Epithelial cell of proximal tubule (primary cell): ENCODE results near the gene CIBAR2. TPM values are rescaled to one million over a fixed set of nuclear protein-coding genes. Genes with fewer than 3 reads are reported as not detected.

Source experiments
- DNase-seq: peaks from one replicate; pipeline ENCODE4 v3.0.0-alpha.2; 2011; ENCODE audit warnings: low read depth
- H3K4me3 ChIP-seq: 2 replicates; pipeline ENCODE4 v1.5.1; 2011; ENCODE audit warnings: low read depth, mild to moderate bottlenecking, low read length
- total RNA-seq: library from RNA; depleted of rRNA; stranded (reverse); fragments of >200 nt; gene quantifications from 2 replicates; pipeline ENCODE4 v1.2.3, GENCODE V29; 2015
- TF ChIP-seq, protein P1 (sequence below): conservative IDR thresholded peaks from 2 replicates; pipeline ENCODE4 v1.5.1; 2012; ENCODE audit warnings: low read depth, mild to moderate bottlenecking, low read length

The CIBAR2 gene
- total RNA-seq: not detected in 2 replicates

DNA sequence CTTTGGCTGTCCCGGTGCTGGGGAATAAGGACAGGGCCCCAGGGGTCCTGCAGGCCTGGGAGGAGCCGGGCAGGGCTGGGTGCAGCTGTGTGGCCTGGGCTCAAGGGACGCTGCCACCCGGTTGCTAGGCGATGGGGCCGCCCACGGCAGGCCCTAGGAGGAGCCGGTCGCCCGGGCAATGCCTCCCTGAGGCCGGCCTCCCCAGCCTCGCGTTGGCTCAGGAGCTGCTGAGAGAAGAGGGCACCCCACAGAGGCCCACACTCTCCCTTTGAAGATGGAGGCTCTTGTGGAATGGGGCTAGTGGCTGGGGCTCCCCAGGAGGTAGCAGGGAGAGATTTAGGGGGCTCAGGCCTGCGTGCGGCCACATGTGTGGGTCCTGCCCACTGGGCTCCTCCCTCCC, at the start of gene CIBAR2:
Gene CIBAR2, minus strand, starts transcription at position 109 of the 400 bp plus-strand sequence. CDS start 120 bp downstream, outside the sequence.
- DNase-seq: no peak
- TF ChIP-seq, protein P1, sequence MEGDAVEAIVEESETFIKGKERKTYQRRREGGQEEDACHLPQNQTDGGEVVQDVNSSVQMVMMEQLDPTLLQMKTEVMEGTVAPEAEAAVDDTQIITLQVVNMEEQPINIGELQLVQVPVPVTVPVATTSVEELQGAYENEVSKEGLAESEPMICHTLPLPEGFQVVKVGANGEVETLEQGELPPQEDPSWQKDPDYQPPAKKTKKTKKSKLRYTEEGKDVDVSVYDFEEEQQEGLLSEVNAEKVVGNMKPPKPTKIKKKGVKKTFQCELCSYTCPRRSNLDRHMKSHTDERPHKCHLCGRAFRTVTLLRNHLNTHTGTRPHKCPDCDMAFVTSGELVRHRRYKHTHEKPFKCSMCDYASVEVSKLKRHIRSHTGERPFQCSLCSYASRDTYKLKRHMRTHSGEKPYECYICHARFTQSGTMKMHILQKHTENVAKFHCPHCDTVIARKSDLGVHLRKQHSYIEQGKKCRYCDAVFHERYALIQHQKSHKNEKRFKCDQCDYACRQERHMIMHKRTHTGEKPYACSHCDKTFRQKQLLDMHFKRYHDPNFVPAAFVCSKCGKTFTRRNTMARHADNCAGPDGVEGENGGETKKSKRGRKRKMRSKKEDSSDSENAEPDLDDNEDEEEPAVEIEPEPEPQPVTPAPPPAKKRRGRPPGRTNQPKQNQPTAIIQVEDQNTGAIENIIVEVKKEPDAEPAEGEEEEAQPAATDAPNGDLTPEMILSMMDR: no peak
- no peak within 1 kb of the TSS for H3K4me3 ChIP-seq

DNA sequence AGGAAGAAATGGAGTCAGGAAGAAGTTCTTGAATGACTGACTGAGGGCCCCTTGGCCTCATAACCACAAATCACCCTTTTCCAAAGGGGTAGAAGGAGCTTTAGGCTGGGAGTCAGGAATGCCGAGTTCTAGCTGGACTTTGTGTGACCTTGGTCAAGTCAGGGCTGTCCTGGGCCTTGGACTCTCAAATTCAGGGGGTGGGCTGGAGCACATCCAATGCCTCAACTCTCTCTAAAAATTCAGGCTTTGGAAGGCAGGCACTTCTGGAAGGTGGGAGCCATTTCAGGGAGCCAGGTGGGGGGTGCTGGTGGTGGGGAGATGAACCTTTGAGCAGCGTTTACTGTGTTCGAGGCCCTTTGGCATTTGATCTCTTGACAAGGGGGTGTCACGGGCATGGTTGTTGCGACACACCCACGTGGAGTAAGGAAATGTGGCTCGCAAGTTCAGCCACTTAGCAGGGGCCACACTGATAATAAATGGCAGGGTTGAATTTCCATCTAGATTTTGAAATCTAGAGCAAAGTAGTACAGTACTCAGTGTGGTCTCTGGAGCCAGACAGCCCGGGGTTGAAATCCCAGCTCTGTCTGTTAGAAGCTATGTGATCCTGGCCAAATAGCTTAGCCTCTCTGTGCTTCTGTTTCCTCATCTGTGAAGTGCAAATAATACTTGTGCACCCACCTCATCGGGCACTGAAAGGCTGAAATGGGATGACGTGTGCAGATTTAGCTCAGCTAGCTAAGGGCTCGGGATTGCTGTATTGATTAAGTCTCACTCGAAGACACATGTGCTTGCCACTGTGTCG, 47.1 kb upstream of the CIBAR2 start:
- DNase-seq: no peak
- TF ChIP-seq, protein P1: no peak
- H3K4me3 ChIP-seq: no peak overlapping the region

DNA sequence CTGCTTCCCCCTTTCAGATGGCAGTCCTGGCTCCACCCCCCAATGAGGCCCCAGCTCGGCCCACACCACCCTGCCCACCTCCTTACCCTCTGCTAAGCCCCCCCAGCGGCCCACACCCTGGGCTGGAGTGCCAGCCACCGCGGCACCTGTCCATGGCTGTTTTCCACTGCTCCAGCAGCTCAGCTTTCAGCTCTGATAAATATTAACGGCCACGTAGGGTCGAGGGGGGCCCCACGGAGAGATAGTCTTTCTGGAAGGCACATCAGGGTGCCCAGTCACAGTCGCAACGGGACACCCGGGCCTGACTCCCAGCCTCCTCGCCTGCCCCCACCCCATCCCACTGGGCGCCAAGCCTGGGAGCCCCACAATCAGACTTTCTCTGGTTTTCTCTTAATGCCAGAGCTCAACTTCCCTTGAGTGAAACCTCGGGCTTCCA, 46.5 kb upstream of the CIBAR2 start:
- TF ChIP-seq, protein P1: no peak
- no peak for DNase-seq
- H3K4me3 ChIP-seq: no peak overlapping the region

DNA sequence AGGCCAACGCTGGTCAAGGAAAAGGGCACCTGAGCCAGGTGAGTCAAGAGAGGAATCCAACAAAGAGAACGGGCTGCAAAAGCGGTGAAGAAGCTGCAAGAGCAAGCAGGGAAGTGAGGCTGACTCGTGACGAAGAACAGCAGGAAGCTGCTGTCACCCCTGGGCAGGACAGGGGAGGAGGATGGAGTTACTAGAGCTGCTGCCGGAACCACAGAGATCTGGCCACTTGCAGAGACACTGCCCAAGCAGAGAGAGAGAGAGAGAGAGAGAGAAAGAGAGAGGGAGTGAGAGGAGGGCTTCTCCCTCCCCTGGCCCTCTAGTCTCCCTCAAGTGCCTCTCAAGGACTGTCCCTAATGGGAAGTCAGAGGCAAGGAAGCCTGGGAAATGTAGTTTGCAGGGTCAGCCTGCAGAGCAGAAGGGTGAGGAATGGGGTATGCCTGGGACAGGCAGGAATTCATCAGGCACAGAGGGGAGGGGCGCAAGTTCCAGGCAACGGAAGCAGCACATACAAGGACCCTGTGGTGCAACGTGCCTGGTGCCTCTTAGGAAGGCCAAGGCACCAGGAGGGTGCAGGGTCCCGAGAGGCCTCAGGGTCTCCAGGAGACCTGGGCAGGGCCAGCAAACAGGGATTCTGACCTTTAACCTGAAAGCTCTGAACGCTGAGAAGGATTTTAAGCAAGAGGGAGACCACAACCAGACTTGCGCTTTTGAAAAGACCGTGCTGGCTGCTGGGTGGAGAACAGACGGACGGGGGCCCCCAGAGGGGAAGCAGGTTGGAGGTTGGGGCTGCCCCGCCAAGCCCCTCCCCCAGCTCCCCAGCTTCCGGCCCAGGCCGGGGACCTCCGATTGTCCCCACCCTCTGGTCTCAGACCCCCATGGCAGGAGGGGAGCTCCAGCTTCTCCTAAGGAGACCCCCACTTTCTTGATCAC, 45.8 kb upstream of the CIBAR2 start:
- DNase-seq: no peak
- H3K4me3 ChIP-seq: no peak overlapping the region
- TF ChIP-seq, protein P1: no peak

DNA sequence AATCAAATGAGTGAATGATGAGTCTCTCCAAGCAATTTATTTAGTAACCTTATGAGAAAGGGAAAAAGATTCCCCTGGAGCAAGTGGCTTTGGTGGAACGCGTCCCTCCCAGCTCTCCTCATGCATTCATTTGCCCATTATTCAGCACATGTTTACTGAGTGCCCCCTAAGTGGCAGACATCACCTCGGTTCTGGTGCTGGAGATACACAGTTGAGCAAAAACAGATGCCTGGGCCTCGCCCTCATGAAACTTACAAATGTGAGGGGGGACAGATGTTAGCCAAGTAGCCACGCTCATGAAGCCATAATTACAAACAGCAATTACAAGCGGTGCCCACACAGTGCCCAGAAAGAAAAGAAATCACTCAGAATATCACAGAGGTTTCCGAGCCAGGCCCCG, 45.1 kb upstream of the CIBAR2 start:
- no peak overlapping the region for H3K4me3 ChIP-seq
- TF ChIP-seq, protein P1: no peak
- no peak for DNase-seq

DNA sequence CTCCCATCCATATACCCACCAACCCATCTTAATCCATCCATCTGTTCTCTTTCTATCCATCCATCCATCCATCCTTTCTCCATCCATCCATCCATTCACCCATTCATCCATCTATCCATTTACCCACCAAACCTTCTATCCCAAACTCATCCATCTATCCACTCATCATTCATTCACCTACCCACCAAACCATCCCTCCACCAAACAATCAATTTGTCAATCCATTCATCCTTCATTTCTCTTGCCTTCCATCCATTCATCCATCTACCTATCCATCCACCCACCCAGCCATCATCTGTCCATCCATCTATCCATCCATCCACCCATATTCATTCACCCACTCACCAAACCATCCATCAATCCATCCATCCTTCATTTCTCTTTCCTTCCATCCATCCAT, 44.6 kb upstream of the CIBAR2 start:
- TF ChIP-seq, protein P1: no peak

More for the DNA sequence above, 44.6 kb upstream of the CIBAR2 start:
- DNase-seq: no peak
- H3K4me3 ChIP-seq: no peak overlapping the region
